Spleen (tissue), 11 donors: ENCODE measurements around the gene SMPX. TPM values are rescaled to one million over a fixed set of nuclear protein-coding genes. Genes with fewer than 3 reads are reported as not detected.

Experiments used
- DNase-seq: peaks from one replicate; pipeline ENCODE4 v3.0.0-alpha.2; 2020
- H3K27ac ChIP-seq, 8 donors: fragments of 200-600 bp; sonication (generic) in 7 of 8; 1 replicate in 4 of 8; 2 replicates in 4 of 8; pipeline versions ENCODE4 v1.5.0 to v1.8.0; 2016 to 2021; ENCODE audit warnings: inconsistent platforms in 4 of 8, mild to moderate bottlenecking in 4 of 8, moderate library complexity in 1 of 8
- H3K27me3 ChIP-seq, 7 donors: fragments of 200-600 bp; sonication (generic) in 6 of 7; replicated peaks in 1 of 7; 1 replicate in 4 of 7; 2 replicates in 3 of 7; pipeline versions ENCODE4 v1.5.0 to v1.8.0; 2016 to 2021; ENCODE audit warnings: inconsistent platforms in 3 of 7, mild to moderate bottlenecking in 1 of 7
- H3K36me3 ChIP-seq, 6 donors: fragments of 200-600 bp; sonication (generic) in 5 of 6; 1 replicate in 4 of 6; 2 replicates in 2 of 6; pipeline versions ENCODE4 v1.5.0 to v1.8.0; 2016 to 2021; ENCODE audit warnings: inconsistent platforms in 2 of 6
- H3K4me1 ChIP-seq, 6 donors: fragments of 200-600 bp; sonication (generic) in 5 of 6; 1 replicate in 3 of 6; 2 replicates in 3 of 6; pipeline versions ENCODE4 v1.5.0 to v1.8.0; 2016 to 2021; ENCODE audit warnings: inconsistent platforms in 3 of 6
- H3K4me3 ChIP-seq, 8 donors: fragments of 200-600 bp; sonication (generic) in 7 of 8; 1 replicate in 4 of 8; 2 replicates in 4 of 8; pipeline versions ENCODE4 v1.5.0 to v1.8.0; 2016 to 2021; ENCODE audit warnings: inconsistent platforms in 4 of 8, mild to moderate bottlenecking in 4 of 8, moderate library complexity in 2 of 8
- H3K9me3 ChIP-seq, 8 donors: fragments of 200-600 bp; sonication (generic) in 7 of 8; 1 replicate in 4 of 8; 2 replicates in 4 of 8; pipeline versions ENCODE4 v1.5.0 to v1.8.0; 2016 to 2021; ENCODE audit warnings: inconsistent platforms in 4 of 8
- POLR2A ChIP-seq, 3 donors: fragments of 450-650 bp; IDR thresholded peaks; one replicate each; pipeline ENCODE4 v1.5.1; 2017; ENCODE audit warnings: antibody characterized with exemption in 3 of 3, mild to moderate bottlenecking in 1 of 3
- POLR2AphosphoS5 ChIP-seq, 3 donors: sonication (generic); formaldehyde crosslinking; IDR thresholded peaks; one replicate each; pipeline ENCODE4 v1.5.1; 2017; ENCODE audit warnings: antibody characterized with exemption in 3 of 3
- WGBS, 5 donors: extraction: QIAGEN DNeasy Blood & Tissue Kit in 3 of 5; methylation state at CpG; one replicate each; pipeline versions ENCODE4 v1.1.5 to v1.1.7; 2013 to 2018; 5-methylcytosine and 5-hydroxymethylcytosine counted together
- intact Hi-C: fragments of 100-400 bp; cut with DNase I; formaldehyde crosslinking; loops from one replicate; pipeline ENCODE4 v1.15.0; 2023; ENCODE audit warnings: low total_unique reads
- polyA plus RNA-seq, 3 donors: library from polyadenylated mRNA; stranded (reverse); fragments of 200-250 nt; gene quantifications; one replicate each; pipeline ENCODE4 v1.2.1, GENCODE V29; 2013
- total RNA-seq, 7 donors: library from RNA; depleted of rRNA in 3 of 7; stranded (reverse); fragments of >200 nt in 3 of 7; fragmentation: NEBNext Ultra II Directional in 4 of 7; extraction: Animal tissue kit (Norgen Biotek cat#: 25700) in 4 of 7; gene quantifications; one replicate each; pipeline versions ENCODE4 v1.1.0 to v1.2.1, GENCODE V29; 2016 to 2021
- TF ChIP-seq, protein P1 (sequence below), 11 experiments: fragments of 200-600 bp in 7 of 11; fragments of 450-650 bp in 4 of 11; sonication (generic) in 4 of 11; IDR thresholded peaks in 8 of 11; conservative IDR thresholded peaks in 3 of 11; 1 replicate in 7 of 11; 2 replicates in 4 of 11; pipeline versions ENCODE4 v1.4.0 to v1.8.0; 2016 to 2021; ENCODE audit warnings: antibody characterized with exemption in 11 of 11, inconsistent platforms in 4 of 11, mild to moderate bottlenecking in 1 of 11
- donor health status: healthy with polysubstance abuse.
- donor health status: DM: no; HTN: no; CAD: no; lungs with moderate emphysema.
- donor health status: DM: no; HTN: no; CAD: no.
- donor health status: Bipolar disorder and iron deficiency.
- donor health status: healthy.
- donor health status: DM: no; HTN: no; CAD: no.
- donor health status: DM: yes; HTN: yes; CAD: no.

The SMPX gene
- total and polyA plus RNA-seq, 10 donors, result 0.15 TPM; not detected in 9

- no peak overlapping the region for H3K4me3 ChIP-seq
- H3K27me3 ChIP-seq, result no peaks in the 10 kb centered on the region
- no peaks in the 10 kb centered on the region for H3K36me3 ChIP-seq
- no peaks in the 10 kb centered on the region for H3K4me1 ChIP-seq
- H3K9me3 ChIP-seq, result peaks cover 0 to 11% (median 0%) of the 10 kb centered on the region in 8 donors
- no peak for DNase-seq
- H3K27ac ChIP-seq, result no peak overlapping the region
- TF ChIP-seq POLR2A (IDR thresholded peaks at IDR 0.05) (no peak), POLR2AphosphoS5 (IDR thresholded peaks at IDR 0.05) (no peak)
- TF ChIP-seq, protein P1, sequence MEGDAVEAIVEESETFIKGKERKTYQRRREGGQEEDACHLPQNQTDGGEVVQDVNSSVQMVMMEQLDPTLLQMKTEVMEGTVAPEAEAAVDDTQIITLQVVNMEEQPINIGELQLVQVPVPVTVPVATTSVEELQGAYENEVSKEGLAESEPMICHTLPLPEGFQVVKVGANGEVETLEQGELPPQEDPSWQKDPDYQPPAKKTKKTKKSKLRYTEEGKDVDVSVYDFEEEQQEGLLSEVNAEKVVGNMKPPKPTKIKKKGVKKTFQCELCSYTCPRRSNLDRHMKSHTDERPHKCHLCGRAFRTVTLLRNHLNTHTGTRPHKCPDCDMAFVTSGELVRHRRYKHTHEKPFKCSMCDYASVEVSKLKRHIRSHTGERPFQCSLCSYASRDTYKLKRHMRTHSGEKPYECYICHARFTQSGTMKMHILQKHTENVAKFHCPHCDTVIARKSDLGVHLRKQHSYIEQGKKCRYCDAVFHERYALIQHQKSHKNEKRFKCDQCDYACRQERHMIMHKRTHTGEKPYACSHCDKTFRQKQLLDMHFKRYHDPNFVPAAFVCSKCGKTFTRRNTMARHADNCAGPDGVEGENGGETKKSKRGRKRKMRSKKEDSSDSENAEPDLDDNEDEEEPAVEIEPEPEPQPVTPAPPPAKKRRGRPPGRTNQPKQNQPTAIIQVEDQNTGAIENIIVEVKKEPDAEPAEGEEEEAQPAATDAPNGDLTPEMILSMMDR (IDR thresholded peaks at IDR 0.05 in 8 of 11, conservative IDR thresholded peaks at IDR 0.05 in 3 of 11), result no peak
- intact Hi-C loops, result no loop called here
These were observed 49.8 kb downstream of the SMPX start for GRCh38 chrX:21708116-21708515.

- peaks cover 0 to 11% (median 0%) of the 10 kb centered on the region in 8 donors for H3K9me3 ChIP-seq
- TF ChIP-seq POLR2A (IDR thresholded peaks at IDR 0.05), result no peak
- TF ChIP-seq, protein P1 (IDR thresholded peaks at IDR 0.05 in 8 of 11, conservative IDR thresholded peaks at IDR 0.05 in 3 of 11), result no peak
- no peak for TF ChIP-seq POLR2AphosphoS5 (IDR thresholded peaks at IDR 0.05)
- WGBS, 5 donors, result 71 to 91% (median 83%) methylated on average over 4 of the region's 4 CpGs
- DNase-seq, result no peak
- no peaks in the 10 kb centered on the region for H3K27me3 ChIP-seq
- intact Hi-C loops, result no loop called here
- H3K4me1 ChIP-seq, result no peaks in the 10 kb centered on the region
- no peak overlapping the region for H3K27ac ChIP-seq
- H3K4me3 ChIP-seq, result no peak overlapping the region
- H3K36me3 ChIP-seq, result no peaks in the 10 kb centered on the region
These were observed 52.7 kb downstream of the SMPX start for GRCh38 chrX:21705225-21705624.

GRCh38 chrX:21702725-21703124 is 55.2 kb downstream of the SMPX start:
- no peaks in the 10 kb centered on the region for H3K4me1 ChIP-seq
- no peak overlapping the region for H3K4me3 ChIP-seq
- WGBS, 5 donors, result 66 to 79% (median 75%) methylated on average over 4 of the region's 4 CpGs
- no peak overlapping the region for H3K27ac ChIP-seq
- H3K27me3 ChIP-seq, result no peaks in the 10 kb centered on the region
- H3K9me3 ChIP-seq, result peaks cover 0 to 6% (median 0%) of the 10 kb centered on the region in 8 donors
- TF ChIP-seq POLR2AphosphoS5 (IDR thresholded peaks at IDR 0.05), result no peak
- TF ChIP-seq POLR2A (IDR thresholded peaks at IDR 0.05), result no peak
- TF ChIP-seq, protein P1 (IDR thresholded peaks at IDR 0.05 in 8 of 11, conservative IDR thresholded peaks at IDR 0.05 in 3 of 11), result no peak
- intact Hi-C loops, result no loop called here
- no peak for DNase-seq
- H3K36me3 ChIP-seq, result no peaks in the 10 kb centered on the region

GRCh38 chrX:21700967-21701366 is 56.9 kb downstream of the SMPX start:
- intact Hi-C loops, result no loop called here
- TF ChIP-seq POLR2A (IDR thresholded peaks at IDR 0.05) (no peak), POLR2AphosphoS5 (IDR thresholded peaks at IDR 0.05) (no peak)
- TF ChIP-seq, protein P1 (IDR thresholded peaks at IDR 0.05 in 8 of 11, conservative IDR thresholded peaks at IDR 0.05 in 3 of 11), result no peak
- Histone ChIP-seq H3K27me3 (no peaks in the 10 kb centered on the region), H3K27ac (no peak overlapping the region), H3K9me3 (no peaks in the 10 kb centered on the region), H3K4me1 (no peaks in the 10 kb centered on the region), H3K4me3 (no peak overlapping the region), H3K36me3 (no peaks in the 10 kb centered on the region)
- DNase-seq, result no peak
- 59 to 94% (median 75%) methylated on average over 2 to 3 of the region's 3 CpGs for WGBS, 5 donors
